BLaER1 (cell line): ENCODE measurements around the gene NTPCR.
"Not testable (repeated sequence)": the region's sequence is repeated elsewhere in the genome, so short reads cannot be mapped to it uniquely, and the experiment has no call there.

Experiments used
- H3K27ac ChIP-seq: shearing (Covaris generic); formaldehyde crosslinking; 2 replicates; pipeline ENCODE4 v1.8.1; 2022
- H3K27me3 ChIP-seq: shearing (Covaris generic); formaldehyde crosslinking; 2 replicates; pipeline ENCODE4 v1.8.1; 2022
- H3K36me3 ChIP-seq: shearing (Covaris generic); formaldehyde crosslinking; 2 replicates; pipeline ENCODE4 v1.8.1; 2022
- H3K4me1 ChIP-seq: shearing (Covaris generic); formaldehyde crosslinking; 2 replicates; pipeline ENCODE4 v1.8.1; 2022
- H3K4me2 ChIP-seq: shearing (Covaris generic); formaldehyde crosslinking; 2 replicates; pipeline ENCODE4 v1.8.1; 2022
- H3K4me3 ChIP-seq: shearing (Covaris generic); formaldehyde crosslinking; 2 replicates; pipeline ENCODE4 v1.8.1; 2022
- H3K9ac ChIP-seq: shearing (Covaris generic); formaldehyde crosslinking; 2 replicates; pipeline ENCODE4 v1.8.1; 2022
- H3K9me3 ChIP-seq: shearing (Covaris generic); formaldehyde crosslinking; 2 replicates; pipeline ENCODE4 v1.8.1; 2022
- H4K20me1 ChIP-seq: shearing (Covaris generic); formaldehyde crosslinking; 2 replicates; pipeline ENCODE4 v1.8.1; 2022
- Cebpa-rat ChIP-seq: shearing (Covaris generic); IDR thresholded peaks from 2 replicates; pipeline ENCODE4 v1.8.1; 2022

Gene NTPCR

GRCh38 chr1:232990176-232991128, 40.0 kb downstream of the NTPCR start:
- no peak for TF ChIP-seq Cebpa-rat

GRCh38 chr1:232991238-232991637, 40.8 kb downstream of the NTPCR start:
- no peaks in the 10 kb centered on the region for H3K4me1 ChIP-seq
- H3K4me3 ChIP-seq, result no peak overlapping the region
- TF ChIP-seq Cebpa-rat, result no peak
- H3K9me3 ChIP-seq, result peaks cover 30% of the 10 kb centered on the region
- H3K9ac ChIP-seq, result no peak overlapping the region
- H4K20me1 ChIP-seq, result no peaks in the 10 kb centered on the region
- peaks cover 24% of the 10 kb centered on the region for H3K36me3 ChIP-seq
- no peak overlapping the region for H3K4me2 ChIP-seq
- H3K27me3 ChIP-seq, result no peaks in the 10 kb centered on the region
- no peak overlapping the region for H3K27ac ChIP-seq

More at GRCh38 chr1:232990176-232991128, 40.0 kb downstream of the NTPCR start:
- H3K4me2 ChIP-seq, result no peak overlapping the region
- H3K4me3 ChIP-seq, result no peak overlapping the region
- H3K36me3 ChIP-seq, result peaks cover 24% of the 10 kb centered on the region
- no peaks in the 10 kb centered on the region for H3K4me1 ChIP-seq
- H3K9ac ChIP-seq, result no peak overlapping the region
- H3K9me3 ChIP-seq, result peaks cover 30% of the 10 kb centered on the region
- H3K27ac ChIP-seq, result no peak overlapping the region
- no peaks in the 10 kb centered on the region for H3K27me3 ChIP-seq
- H4K20me1 ChIP-seq, result no peaks in the 10 kb centered on the region

GRCh38 chr1:232992227-232992626, 41.8 kb downstream of the NTPCR start:
- Histone ChIP-seq H3K36me3 (peaks cover 24% of the 10 kb centered on the region), H3K4me3 (no peak overlapping the region), H3K4me2 (no peak overlapping the region), H3K27me3 (no peaks in the 10 kb centered on the region), H3K9me3 (peaks cover 30% of the 10 kb centered on the region), H3K27ac (no peak overlapping the region), H3K9ac (no peak overlapping the region), H3K4me1 (no peaks in the 10 kb centered on the region), H4K20me1 (no peaks in the 10 kb centered on the region)
- TF ChIP-seq Cebpa-rat, result no peak

GRCh38 chr1:232993555-232993954, 43.1 kb downstream of the NTPCR start:
- Histone ChIP-seq H4K20me1 (no peaks in the 10 kb centered on the region), H3K36me3 (peaks cover 35% of the 10 kb centered on the region), H3K4me3 (no peak overlapping the region), H3K9ac (no peak overlapping the region), H3K9me3 (peaks cover 30% of the 10 kb centered on the region), H3K27me3 (no peaks in the 10 kb centered on the region), H3K4me1 (no peaks in the 10 kb centered on the region), H3K4me2 (no peak overlapping the region), H3K27ac (no peak overlapping the region)
- no peak for TF ChIP-seq Cebpa-rat

GRCh38 chr1:232995189-232995588, 44.8 kb downstream of the NTPCR start:
- H4K20me1 ChIP-seq, result no peaks in the 10 kb centered on the region
- H3K4me2 ChIP-seq, result no peak overlapping the region
- no peak overlapping the region for H3K27ac ChIP-seq
- H3K27me3 ChIP-seq, result no peaks in the 10 kb centered on the region
- no peak overlapping the region for H3K9ac ChIP-seq
- no peak for TF ChIP-seq Cebpa-rat
- H3K4me1 ChIP-seq, result no peaks in the 10 kb centered on the region
- peaks cover 30% of the 10 kb centered on the region for H3K9me3 ChIP-seq
- H3K36me3 ChIP-seq, result peaks cover 41% of the 10 kb centered on the region
- H3K4me3 ChIP-seq, result no peak overlapping the region

GRCh38 chr1:232996143-232996542, 45.7 kb downstream of the NTPCR start:
- Histone ChIP-seq H4K20me1 (no peaks in the 10 kb centered on the region), H3K4me1 (no peaks in the 10 kb centered on the region), H3K9ac (no peak overlapping the region), H3K36me3 (peaks cover 44% of the 10 kb centered on the region), H3K27ac (no peak overlapping the region), H3K4me2 (no peak overlapping the region), H3K9me3 (peaks cover 30% of the 10 kb centered on the region), H3K4me3 (no peak overlapping the region), H3K27me3 (no peaks in the 10 kb centered on the region)
- no peak for TF ChIP-seq Cebpa-rat

GRCh38 chr1:232998138-232998537, 47.7 kb downstream of the NTPCR start:
- peaks cover 38% of the 10 kb centered on the region for H3K36me3 ChIP-seq
- H3K4me3 ChIP-seq, result no peak overlapping the region
- no peaks in the 10 kb centered on the region for H4K20me1 ChIP-seq
- H3K27ac ChIP-seq, result no peak overlapping the region
- H3K27me3 ChIP-seq, result no peaks in the 10 kb centered on the region
- peaks cover 19% of the 10 kb centered on the region for H3K9me3 ChIP-seq
- H3K9ac ChIP-seq, result no peak overlapping the region
- no peak for TF ChIP-seq Cebpa-rat
- no peak overlapping the region for H3K4me2 ChIP-seq
- H3K4me1 ChIP-seq, result no peaks in the 10 kb centered on the region

GRCh38 chr1:232998646-232999045, 48.2 kb downstream of the NTPCR start:
- Histone ChIP-seq H3K9ac (no peak overlapping the region), H3K36me3 (peaks cover 35% of the 10 kb centered on the region), H3K4me2 (no peak overlapping the region), H3K4me1 (no peaks in the 10 kb centered on the region), H3K4me3 (no peak overlapping the region), H3K27ac (no peak overlapping the region), H4K20me1 (no peaks in the 10 kb centered on the region), H3K27me3 (no peaks in the 10 kb centered on the region), H3K9me3 (peaks cover 14% of the 10 kb centered on the region)
- TF ChIP-seq Cebpa-rat, result no peak

- no peaks in the 10 kb centered on the region for H3K27me3 ChIP-seq
- no peaks in the 10 kb centered on the region for H3K4me1 ChIP-seq
- no peak for TF ChIP-seq Cebpa-rat
- H4K20me1 ChIP-seq, result no peaks in the 10 kb centered on the region
- no peak overlapping the region for H3K9ac ChIP-seq
- peaks cover 22% of the 10 kb centered on the region; the same call in 1 of the 2 replicates for H3K36me3 ChIP-seq
- no peaks in the 10 kb centered on the region for H3K9me3 ChIP-seq
- H3K27ac ChIP-seq, result no peak overlapping the region
- no peak overlapping the region for H3K4me2 ChIP-seq
- H3K4me3 ChIP-seq, result no peak overlapping the region
Measured at GRCh38 chr1:232999956-233000625, 49.7 kb downstream of the NTPCR start.

GRCh38 chr1:233003638-233004037, 53.2 kb downstream of the NTPCR start:
- not testable (repeated sequence) for H3K4me3 ChIP-seq, H3K4me2 ChIP-seq, H3K4me1 ChIP-seq, H3K27ac ChIP-seq, H3K36me3 ChIP-seq, H4K20me1 ChIP-seq, H3K27me3 ChIP-seq, H3K9me3 ChIP-seq, H3K9ac ChIP-seq
